ENCODE results near the gene DIMT1.
A peak's percentile ranks its signal among the peaks of the same experiment; 100 is the strongest.

DIMT1 gene

DNA sequence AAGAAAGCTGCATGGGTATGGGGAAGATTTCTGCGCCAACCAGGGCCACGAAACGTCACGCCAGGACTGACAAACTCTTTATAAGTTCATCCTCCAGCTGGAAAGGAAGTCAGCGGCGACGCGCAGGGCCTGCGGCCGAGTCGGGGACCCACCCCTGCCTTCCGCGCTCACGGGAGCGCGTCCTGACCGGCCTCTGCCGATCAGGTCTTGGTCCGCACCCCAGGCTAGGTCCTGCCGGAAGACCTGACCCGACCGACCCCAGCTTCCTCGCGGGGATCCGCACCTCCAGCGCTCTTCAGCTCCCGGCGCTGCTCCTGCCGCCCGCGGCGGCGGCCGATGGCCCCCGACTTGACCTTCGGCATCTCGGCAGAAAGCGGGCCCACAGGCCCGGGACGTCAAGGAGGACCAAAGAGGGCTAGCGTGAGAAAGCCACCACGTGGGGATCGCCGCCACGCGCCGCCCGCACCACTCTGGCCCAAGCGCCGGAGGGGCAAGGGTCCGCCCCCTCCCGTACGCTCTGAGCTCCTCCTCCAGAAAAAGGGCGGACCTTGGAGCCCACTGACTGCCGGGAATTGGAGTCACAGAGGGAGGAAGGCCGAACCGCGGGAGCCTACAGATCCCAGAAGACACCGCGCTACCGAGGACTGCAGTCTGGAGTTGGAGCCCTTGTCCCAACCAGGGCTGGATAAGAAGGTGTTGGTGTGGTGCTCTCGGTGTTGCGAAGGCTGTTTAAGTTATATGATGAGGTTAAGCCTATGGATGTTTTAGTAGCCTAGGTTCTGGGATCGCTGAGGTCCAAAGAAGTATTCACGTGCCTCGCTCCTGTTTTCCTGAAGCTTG, at the start of gene DIMT1:
TSS of gene DIMT1 (minus strand) at position 495 of the 840 bp plus-strand sequence. CDS start at position 362, 133 bp downstream.
- peak; percentile 96 for DNase-seq (ENCODE audit: low spot score)

DNA sequence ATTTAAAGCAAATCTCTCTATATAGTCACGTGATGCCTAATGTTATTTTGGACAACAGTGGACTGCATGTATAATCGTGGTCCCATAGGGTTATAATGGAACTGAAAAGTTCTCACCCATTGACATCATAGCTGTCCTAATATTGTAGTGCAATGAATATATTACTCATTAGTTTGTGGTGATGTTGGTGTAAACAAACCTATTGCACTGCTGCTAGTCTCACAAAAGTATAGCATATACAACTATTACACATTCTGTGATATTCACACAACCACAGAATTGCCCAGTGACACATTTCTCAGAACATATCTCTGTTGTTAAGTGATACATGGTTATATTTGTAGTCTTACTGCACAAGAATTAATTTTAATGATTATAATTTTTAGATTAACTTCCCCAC, 46.6 kb upstream of the DIMT1 start:
- no peak for DNase-seq (ENCODE audit: low spot score)

DNA sequence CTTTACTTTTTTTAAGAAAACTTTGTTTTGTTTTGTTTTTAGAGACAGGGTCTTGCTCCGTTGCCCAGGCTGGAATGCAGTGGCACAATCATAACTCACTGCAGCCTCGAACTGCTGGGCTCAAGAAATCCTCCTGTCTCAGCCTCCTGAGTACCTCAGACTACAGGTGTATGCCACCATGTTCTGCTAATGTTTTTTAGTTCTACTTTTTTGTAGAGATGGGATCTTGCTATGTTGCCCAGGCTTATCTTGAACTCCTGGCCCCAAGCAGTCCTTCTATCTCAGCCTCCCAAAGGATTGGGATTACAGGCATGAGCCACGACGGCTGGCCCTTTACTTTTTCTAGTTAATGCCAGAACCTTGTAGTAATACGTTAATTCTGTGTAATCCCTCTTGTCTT, 44.8 kb upstream of the DIMT1 start:
- DNase-seq (ENCODE audit: low spot score) = no peak

DNA sequence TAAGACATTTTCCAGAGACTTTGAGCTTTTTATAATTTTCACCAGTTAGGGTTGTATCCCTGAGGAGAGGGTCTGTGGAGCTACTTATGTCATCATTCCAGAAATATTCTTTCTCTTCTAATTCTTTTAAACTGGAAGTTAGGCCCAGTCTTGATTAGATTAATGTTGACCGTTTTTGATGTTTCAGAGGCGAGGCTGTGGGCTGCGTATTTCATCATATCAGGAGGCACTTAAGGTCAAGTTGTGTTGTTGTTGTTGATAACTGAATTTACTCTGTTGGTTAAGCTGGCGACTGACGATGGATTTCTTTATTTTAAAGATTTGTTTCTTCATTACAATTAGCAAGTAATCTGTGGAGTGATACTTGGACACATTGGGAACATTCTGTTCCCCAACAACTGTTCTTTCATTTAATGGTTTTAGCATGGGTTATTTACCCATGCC, 28.9 kb upstream of the DIMT1 start:
- peak; percentile 74 for DNase-seq (ENCODE audit: low spot score)

DNA sequence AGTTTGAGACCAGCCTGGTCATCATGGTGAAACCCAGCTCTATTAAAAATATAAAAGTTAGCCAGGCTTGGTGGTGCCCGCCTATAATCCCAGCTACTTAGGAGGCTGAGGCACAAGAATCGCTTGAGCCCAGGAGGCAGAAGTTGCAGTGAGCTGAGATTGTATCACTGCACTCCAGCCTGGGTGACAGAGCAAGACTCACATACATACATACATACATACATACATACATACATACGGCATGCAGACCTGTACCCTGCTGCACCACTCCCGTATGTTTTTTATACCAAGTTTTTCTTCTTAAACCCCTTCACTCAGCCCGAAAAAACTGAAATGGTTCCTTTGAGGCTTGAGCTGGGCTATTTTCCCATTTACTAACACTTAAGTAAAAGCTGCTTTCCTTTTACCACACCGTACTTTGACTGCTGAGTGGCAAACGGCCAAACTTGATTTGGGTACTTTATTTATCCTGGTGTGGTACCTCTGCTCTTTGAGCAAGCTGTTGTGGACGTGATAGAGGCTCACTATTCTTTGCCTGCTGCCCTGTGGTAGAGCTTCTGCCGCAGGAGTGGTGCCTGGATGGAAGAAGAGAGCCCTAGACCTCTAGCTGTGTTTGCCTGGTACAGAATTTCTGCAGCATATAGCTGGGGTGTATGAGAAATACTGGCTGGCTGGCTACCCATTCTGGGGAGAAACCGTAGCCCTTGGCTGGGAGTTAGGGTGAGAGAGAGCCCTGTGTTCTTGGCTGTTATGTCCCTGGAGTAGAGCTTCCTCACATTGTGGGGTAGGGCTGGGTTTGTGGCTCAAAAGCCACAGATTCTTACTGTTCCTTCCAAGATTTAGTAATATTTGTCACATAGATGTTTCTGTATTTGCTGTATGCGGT, 28.3 kb upstream of the DIMT1 start:
- DNase-seq (ENCODE audit: low spot score) = peak; percentile 61

DNA sequence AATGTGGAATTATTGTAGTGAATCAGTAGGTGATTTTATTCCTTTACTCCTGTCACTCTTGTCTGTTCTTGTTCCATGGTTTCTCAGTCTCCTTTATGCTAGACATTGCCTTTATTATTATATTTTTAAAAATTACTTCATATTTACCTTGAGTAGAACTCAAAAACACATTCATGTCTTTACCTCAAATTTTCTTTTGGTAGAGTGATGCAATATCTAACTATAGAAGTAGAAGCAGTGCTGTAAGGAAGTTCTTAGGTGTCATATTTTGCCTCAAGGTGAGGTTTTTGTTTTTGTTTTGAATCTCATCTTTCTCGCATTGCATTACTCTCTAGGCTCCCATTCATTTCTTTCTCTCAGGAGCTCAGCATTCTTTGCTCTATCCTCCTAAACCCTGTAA, 21.1 kb upstream of the DIMT1 start:
- no peak for DNase-seq (ENCODE audit: low spot score)

DNA sequence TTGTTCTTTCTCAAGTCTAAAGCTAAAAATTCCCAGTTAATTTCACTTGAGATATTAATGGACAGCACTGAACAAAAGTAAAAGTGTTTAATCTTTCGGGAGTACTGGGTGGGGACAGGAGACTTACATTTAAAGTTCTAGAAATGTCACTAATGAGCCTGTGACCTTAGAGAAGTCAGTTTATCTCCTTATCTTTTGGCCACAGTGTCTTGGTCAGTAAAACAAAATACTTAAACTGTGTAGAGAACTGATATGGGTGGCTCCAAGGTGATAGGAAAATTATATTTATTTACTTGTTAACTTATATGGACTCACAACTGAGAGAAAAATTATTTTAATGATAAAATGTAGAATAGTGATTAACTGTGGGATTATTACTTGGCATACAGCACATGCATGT, 17.7 kb upstream of the DIMT1 start:
- DNase-seq (ENCODE audit: low spot score) = peak; percentile 41

DNA sequence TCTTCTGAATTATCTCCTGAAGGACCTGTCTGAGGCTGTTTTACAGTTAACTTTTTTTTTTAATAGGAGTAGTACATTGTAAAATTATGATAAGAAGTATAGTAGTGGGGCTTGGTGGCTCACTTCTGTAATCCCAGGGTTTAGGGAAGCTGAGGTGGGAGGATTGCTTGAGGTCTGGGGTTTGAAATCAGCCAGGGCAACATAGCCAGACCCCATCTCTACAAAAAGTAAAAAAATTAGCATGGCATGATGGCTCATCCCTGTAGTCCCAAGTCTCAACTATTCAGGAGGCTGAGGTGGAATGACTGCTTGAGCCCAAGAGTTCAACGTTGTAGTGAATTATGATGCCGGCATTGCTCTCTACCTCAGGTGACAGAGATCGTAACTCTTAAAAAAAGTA, 15.9 kb upstream of the DIMT1 start:
- no peak for DNase-seq (ENCODE audit: low spot score)

DNA sequence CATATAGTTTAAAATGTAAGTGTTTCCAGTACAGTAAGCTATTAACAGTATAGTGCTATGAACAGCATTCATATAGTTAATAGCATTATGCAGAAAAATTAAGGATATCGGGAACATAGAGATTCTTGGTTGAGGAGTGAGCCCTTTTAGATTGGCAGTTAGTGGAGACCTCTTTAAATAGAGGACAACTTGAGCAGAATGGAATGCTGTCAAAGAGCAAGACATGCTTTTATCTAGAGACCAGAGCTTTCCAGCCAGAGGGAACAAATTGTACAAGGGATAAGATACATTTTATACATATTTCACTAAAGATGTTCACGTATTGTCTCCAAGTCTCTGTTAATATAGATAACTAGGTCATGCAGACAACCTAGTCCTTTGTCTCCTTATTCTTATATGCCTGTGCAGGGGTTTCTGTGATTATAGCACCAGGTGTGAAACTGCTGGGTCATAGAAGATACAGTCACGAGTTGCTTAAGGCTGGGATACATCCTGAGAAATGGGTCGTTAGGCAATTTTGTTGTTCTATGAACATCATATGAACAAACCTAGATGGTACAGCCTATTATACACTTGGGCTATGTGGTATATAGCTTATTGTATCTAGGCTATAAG, 14.9 kb upstream of the DIMT1 start:
- DNase-seq (ENCODE audit: low spot score) = no peak

DNA sequence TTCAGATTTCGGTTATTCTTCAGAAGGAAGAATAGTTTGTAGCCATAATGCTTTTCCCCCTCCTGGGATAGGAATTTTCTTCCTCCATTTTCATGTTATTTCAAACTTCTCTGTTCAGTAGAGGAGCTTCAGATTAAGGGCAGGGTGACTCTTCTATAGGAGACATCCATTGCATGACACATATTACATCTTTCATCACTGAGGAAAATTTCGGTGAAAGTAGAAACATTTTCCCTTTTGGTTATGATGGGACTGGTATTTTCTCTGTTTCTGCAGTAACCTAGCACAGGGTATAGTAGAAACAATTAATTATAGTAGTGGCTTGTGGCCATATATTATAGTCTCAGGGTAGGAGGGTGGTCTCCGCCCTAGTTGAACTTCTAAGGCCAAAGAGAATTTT, 10.0 kb upstream of the DIMT1 start:
- DNase-seq (ENCODE audit: low spot score) = no peak

DNA sequence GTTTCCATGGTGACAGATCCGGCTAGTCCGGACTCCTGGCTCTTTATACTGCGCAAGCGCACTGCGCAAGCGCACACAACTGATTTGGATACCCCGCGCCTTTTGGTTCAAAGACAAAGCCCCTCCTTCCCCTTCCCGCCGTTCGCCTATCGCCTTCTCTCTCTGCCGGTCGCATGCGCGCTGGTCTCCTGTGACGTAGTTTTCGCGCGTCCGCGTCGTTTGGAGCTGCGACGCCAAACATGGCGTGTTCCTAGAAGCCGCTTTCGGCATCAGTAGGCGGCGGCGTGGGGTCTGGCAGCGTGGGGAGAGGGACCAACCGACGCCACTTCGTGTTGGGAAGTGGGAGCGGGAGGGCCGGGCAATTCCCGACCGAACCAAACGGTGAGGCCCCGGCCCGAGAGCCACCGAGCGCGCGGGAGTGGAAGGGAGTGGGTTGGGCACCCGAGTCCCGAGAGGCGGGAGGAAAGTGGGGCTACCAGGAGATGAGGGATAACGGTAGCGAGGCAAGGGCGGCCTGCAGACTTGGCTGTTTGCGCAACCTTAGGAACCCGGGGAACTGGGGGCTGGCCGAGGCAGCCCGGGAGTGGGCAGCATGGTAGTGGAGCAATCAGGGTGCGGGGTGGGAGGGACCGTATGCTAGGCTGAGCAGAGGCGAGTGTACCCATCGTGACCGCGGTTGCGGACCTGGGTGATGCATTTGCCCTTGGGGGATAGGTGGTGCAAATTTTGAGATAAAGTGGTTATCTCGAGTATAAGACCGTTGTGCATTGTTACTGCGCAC, 9.0 kb upstream of the DIMT1 start, which contains the start of gene IPO11:
TSS of gene IPO11 (plus strand) at position 215 of the 781 bp plus-strand sequence. CDS start 24,517 bp downstream, outside the sequence.
- DNase-seq (ENCODE audit: low spot score) = peak; percentile 99

DNA sequence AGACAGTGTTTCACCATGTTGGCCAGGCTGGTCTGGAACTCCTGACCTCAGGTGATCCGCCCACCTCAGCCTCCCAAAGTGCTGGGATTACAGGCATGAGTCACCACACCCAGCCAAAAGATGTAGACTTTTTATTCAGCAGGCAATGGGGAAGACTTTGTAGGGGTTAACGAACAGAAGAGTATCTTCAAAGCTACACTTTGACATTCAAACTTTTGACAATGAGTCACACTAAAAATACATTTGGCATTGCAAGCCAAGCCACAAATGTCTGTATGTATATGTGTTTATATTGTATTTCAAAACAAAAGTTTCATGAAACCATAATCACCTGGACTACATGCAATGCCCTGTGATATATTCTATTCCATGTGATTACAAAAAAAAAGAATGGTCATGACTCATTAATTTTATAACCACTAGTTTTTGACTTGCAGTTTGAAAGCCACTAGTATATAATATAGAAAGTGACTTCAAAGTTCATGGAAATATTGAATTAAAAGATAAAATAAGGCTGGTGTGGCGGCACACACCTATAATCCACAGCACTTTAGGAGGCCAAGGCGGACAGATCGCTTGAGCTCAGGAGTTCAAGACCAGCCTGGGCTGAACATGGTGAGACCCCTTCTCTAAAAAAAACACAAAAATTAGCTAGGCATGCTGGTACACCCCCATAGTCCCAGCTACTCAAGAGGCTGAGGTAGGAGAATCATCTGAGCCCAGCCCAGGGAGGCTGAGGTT, 8.3 kb downstream of the DIMT1 start:
- no peak for DNase-seq (ENCODE audit: low spot score)

DNA sequence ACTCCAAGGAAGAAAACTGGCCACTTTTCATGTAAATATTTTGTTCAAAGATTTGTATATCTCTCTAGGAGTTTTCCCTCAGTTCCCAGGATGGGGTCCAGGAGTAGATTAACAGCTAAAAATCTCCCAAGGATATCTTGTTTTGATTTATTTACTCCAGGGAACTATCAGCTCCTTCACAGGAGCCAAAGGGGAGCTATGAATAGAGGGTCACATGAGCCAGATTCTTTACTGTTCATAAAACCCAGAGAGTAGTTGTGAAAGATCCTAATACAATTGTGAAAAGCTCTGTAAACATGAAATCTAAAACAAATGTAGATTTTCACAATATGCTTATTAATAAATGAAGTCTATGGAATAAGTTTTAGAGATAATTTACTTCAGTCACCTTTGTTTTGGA, 16.9 kb downstream of the DIMT1 start:
- DNase-seq (ENCODE audit: low spot score) = no peak

DNA sequence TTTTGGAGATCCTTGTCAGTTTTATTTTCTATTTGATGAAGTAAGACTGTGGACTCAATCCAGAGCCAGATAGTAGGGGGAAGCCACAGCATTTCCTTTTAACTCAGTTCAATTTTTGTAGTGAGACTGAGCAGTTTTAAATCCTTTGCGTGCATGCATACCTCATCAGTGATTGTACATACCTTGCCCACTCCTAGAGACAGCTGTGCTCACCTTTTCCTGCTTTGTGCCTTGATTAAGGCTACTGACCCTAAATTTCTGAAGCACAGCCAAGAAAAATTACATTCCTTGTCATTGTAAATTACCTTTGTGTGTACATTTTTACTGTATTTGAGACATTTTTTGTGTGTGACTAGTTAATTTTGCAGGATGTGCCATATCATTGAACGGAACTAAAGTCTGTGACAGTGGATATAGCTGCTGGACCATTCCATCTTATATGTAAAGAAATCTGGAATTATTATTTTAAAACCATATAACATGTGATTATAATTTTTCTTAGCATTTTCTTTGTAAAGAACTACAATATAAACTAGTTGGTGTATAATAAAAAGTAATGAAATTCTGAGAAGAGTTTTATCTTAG, 17.8 kb downstream of the DIMT1 start:
- DNase-seq (ENCODE audit: low spot score) = no peak

DNA sequence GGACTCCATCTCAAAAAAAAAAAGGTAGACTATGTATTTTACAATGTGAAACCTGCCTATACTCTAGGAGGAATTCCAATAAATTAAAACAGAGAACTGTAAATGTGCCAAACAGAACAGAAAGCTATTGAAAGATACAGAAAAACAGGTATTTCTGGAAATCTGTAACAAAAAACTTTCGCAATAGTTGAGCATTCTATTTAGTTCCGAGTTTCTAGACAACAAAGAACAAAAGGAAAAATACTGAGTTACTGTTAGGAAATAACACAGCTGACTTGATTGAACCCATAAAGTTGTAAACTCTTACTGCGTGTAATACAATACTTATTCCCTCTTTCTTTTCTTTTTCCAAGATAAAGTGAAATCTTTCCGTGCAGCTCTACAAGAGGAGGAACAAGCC, 18.6 kb downstream of the DIMT1 start:
- DNase-seq (ENCODE audit: low spot score) = no peak

DNA sequence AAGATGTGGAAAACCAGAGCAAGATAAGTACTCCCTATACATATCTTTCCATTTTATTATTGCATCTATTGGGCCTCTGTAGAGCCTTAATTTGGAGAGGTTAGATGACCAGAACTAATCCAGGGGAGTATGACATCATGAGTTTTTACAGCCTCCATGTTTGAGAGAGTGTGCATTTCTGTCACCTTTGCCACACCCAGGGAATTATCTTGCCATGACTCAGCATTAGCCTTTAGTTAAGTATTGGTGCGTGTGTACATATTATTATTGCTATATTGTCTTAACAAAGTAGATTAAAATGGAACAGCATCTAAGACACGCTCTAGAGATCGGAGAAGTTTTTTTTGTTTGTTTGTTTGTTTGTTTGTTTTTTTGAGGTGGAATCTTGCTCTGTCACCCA, 27.6 kb downstream of the DIMT1 start:
- DNase-seq (ENCODE audit: low spot score) = peak; percentile 40

DNA sequence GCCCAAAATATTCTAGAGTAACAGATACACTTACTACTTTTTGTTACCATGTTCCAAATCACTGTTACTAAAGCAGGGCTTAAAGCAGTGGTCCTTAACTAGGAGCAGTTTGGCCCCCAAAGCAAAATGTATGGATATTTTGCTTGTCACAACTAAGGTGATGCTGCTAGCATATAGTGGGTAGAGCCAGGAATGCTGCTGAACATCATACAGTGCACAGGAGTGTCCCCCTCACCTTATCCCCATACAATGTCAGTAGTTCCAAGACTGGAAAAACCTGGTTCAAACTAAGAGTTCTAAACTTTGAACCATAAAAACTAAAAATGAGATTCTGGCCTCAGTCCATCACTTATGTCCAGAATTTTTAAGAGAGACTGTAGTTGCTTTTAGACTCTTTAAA, 28.1 kb downstream of the DIMT1 start:
- no peak for DNase-seq (ENCODE audit: low spot score)

DNA sequence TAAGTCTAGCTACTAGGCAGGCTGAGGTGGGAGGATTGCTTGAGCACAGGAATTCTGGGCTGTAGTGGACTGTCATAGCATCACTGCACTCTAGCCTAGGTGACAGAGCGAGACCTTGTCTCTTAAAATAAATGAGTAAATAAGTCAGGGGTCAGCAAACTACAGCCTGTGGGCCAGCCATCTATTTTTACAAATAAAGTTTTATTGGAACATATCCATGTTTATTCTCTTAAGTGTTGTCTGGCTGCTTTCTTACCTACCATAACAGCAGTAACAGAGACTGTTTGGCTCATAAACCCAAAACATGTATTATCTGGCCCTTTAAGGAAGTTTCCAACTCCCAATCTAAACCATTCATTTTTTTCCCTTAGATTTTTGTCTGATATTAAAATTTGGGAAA, 29.6 kb downstream of the DIMT1 start:
- DNase-seq (ENCODE audit: low spot score) = no peak

DNA sequence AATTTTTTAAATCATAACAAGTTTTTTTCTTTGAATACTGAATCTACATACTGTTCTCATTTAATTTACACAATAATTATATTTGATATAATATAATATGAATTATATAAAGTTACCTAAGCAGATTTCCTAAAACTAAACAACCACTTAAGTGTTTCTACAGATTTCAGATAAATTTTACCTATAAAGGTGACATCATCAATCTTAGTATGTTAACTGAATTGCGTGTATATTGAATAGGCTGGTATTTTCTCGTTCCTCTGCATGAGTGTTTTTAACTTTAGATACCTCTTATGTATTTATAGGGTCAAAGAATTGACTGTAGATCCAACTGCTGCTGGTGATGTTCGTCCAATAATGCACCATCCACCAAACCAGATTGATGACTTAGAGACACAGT, 30.3 kb downstream of the DIMT1 start:
- DNase-seq (ENCODE audit: low spot score) = no peak

DNA sequence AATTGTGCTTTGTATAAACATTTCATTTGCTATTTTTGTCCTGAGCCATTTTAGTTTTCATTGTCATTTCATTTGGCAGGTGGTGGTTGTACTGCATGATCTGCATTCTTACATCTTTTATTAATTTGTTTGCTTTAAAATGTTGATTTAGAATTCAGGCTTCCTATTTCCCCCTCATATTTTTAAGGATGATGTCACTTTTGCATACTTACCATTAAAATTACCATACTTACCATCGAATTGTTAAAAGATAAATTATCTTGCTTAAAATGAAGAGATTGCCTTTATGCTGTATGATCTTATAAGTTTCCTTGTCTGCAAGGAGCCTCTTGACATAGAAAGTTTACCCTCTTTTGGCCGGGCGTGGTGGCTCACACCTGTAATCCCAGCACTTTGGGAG, 31.1 kb downstream of the DIMT1 start:
- no peak for DNase-seq (ENCODE audit: low spot score)

DNA sequence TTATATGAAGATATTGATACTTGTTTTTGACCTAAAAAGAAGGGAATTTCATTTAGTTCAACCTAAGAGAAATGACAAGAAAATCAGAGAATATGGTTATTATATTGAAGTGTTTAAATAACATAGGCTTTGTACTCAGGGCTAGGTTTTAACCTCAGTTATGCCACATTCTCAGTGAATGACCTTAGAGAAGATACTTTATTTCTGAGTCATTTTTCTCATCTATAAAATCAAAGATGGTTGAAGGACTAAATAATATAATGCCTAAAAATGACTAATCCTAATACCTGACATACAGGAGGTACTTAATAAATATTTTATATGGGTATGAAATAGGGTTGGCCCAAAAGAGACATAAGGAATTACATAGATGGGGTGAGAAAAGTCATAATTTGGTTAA, 32.3 kb downstream of the DIMT1 start:
- DNase-seq (ENCODE audit: low spot score) = no peak
